ENCODE results near the gene TCP1. TPM values are rescaled to one million over a fixed set of nuclear protein-coding genes. Genes with fewer than 3 reads are reported as not detected.

TCP1 gene
- total and polyA plus RNA-seq, 2 of the 8 experiments (the other 6 are each of a cell fraction or from before 2014, with no cell fraction given): 117 to 348 TPM

GRCh38 chr6:159819098-159819497 lies 29.7 kb upstream of the TCP1 start (continued):
- no peak for TF ChIP-seq CHD7 (IDR thresholded peaks at IDR 0.05; ENCODE audit: insufficient replicate concordance, low read length)
- no peak for TF ChIP-seq CHD2 (IDR thresholded peaks at IDR 0.05; ENCODE audit: low read length)
- no peak for TF ChIP-seq TCF12 (IDR thresholded peaks at IDR 0.05; ENCODE audit: low read depth, low read length)
- no peak for TF ChIP-seq TEAD4 (IDR thresholded peaks at IDR 0.05; ENCODE audit: low read depth, low read length)
- no peak for TF ChIP-seq FOSL1 (IDR thresholded peaks at IDR 0.05; ENCODE audit: insufficient read depth, low read depth, low read length)
